IMR-90 (cell line): ENCODE data around the gene SLC22A6. TPM values are rescaled to one million over a fixed set of nuclear protein-coding genes. Genes with fewer than 3 reads are reported as not detected.

Experiments
- ATAC-seq: fragments of 200-7000 bp; cut with Tn5 transposase; 2 replicates; pipeline ENCODE4 v1.9.1; 2020; ENCODE audit warnings: low read depth, mild to moderate bottlenecking, moderate library complexity
- BruUV-seq: library from RNA; stranded (reverse); fragments of 400-500 nt; replicated peaks from 2 replicates; lab custom pipeline; 2021; lab: Mats Ljungman, UMichigan
- CTCF ChIA-PET: fragments of 300-600 bp; formaldehyde crosslinking; extraction: SDS; loops from one replicate; lab custom pipeline; 2021; ENCODE audit warnings: antibody characterized with exemption; lab: Yijun Ruan, JAX
- POLR2A ChIA-PET: fragments of 300-600 bp; sonication (Branson Sonifier 250); formaldehyde crosslinking; loops from one replicate; lab custom pipeline; 2022; ENCODE audit warnings: antibody characterized with exemption; ENCODE audit not compliant: unreplicated experiment; lab: Charles Lee
- DNase-seq: peaks from one replicate; pipeline ENCODE4 v3.0.0; 2013
- H2AFZ ChIP-seq: replicated peaks from 2 replicates; pipeline ENCODE3; 2013; ENCODE audit warnings: low read length, mild to moderate bottlenecking; ENCODE audit not compliant: poor library complexity
- H2AK5ac ChIP-seq: 2 replicates; pipeline ENCODE4 v1.6.1; 2013; ENCODE audit warnings: low read depth, low read length, inconsistent platforms
- H2AK9ac ChIP-seq: replicated peaks from 2 replicates; pipeline ENCODE3; 2013; ENCODE audit warnings: mild to moderate bottlenecking, low read depth, low read length, moderate library complexity; ENCODE audit not compliant: poor library complexity
- H2BK120ac ChIP-seq: 2 replicates; pipeline ENCODE4 v1.6.1; 2013; ENCODE audit warnings: low read depth, low read length, inconsistent platforms
- H2BK15ac ChIP-seq: 3 replicates; pipeline ENCODE4 v1.6.1; 2013; ENCODE audit warnings: low read depth, low read length, inconsistent platforms
- H2BK20ac ChIP-seq: 2 replicates; pipeline ENCODE4 v1.6.1; 2013; ENCODE audit warnings: low read depth, mild to moderate bottlenecking, inconsistent platforms, low read length, moderate library complexity
- H2BK5ac ChIP-seq: 2 replicates; pipeline ENCODE4 v1.6.1; 2013; ENCODE audit warnings: mild to moderate bottlenecking, low read depth, low read length, inconsistent platforms; ENCODE audit not compliant: poor library complexity, severe bottlenecking
- H3K14ac ChIP-seq: replicated peaks from 2 replicates; pipeline ENCODE4 v1.6.1; 2013; ENCODE audit warnings: low read depth, low read length, inconsistent platforms
- H3K18ac ChIP-seq: 2 replicates; pipeline ENCODE4 v1.6.1; 2013; ENCODE audit warnings: low read depth, low read length, control low read depth
- H3K23ac ChIP-seq: 2 replicates; pipeline ENCODE4 v1.6.1; 2013; ENCODE audit warnings: low read depth, low read length, inconsistent platforms
- H3K27ac ChIP-seq: 2 replicates; pipeline ENCODE4 v1.5.1; 2013; ENCODE audit warnings: mild to moderate bottlenecking, control low read depth, low read length; ENCODE audit not compliant: insufficient read depth
- H3K27me3 ChIP-seq: 2 replicates; pipeline ENCODE4 v1.6.1; 2013; ENCODE audit warnings: low read length; ENCODE audit not compliant: control insufficient read depth, insufficient read depth
- H3K36me3 ChIP-seq: 2 replicates; pipeline ENCODE4 v1.6.1; 2013; ENCODE audit warnings: low read length, mixed read lengths; ENCODE audit not compliant: control insufficient read depth, insufficient read depth
- H3K4ac ChIP-seq: 2 replicates; pipeline ENCODE4 v1.6.1; 2013; ENCODE audit warnings: low read depth, low read length, inconsistent platforms
- H3K4me1 ChIP-seq: 2 replicates; pipeline ENCODE4 v1.6.1; 2013; ENCODE audit warnings: low read length, mixed read lengths; ENCODE audit not compliant: control insufficient read depth, insufficient read depth
- H3K4me2 ChIP-seq: 2 replicates; pipeline ENCODE4 v1.6.1; 2013; ENCODE audit warnings: low read depth, mild to moderate bottlenecking, control low read depth, low read length, moderate library complexity
- H3K4me3 ChIP-seq: 2 replicates; pipeline ENCODE4 v1.5.1; 2013; ENCODE audit warnings: low read depth, mild to moderate bottlenecking, control low read depth, low read length, moderate library complexity; ENCODE audit not compliant: insufficient read depth
- H3K56ac ChIP-seq: 2 replicates; pipeline ENCODE4 v1.6.1; 2013; ENCODE audit warnings: low read length, inconsistent platforms; ENCODE audit not compliant: insufficient read depth; ENCODE audit errors: extremely low read depth
- H3K79me1 ChIP-seq, 2 experiments: 2 replicates each; pipeline ENCODE4 v1.6.1; 2013; ENCODE audit warnings: low read length in 2 of 2, inconsistent platforms in 1 of 2, low read depth in 1 of 2
- H3K9ac ChIP-seq: 2 replicates; pipeline ENCODE4 v1.6.1; 2013; ENCODE audit warnings: low read depth, low read length, control low read depth
- H3K9me1 ChIP-seq: 2 replicates; pipeline ENCODE4 v1.6.1; 2013; ENCODE audit warnings: low read length, inconsistent platforms; ENCODE audit not compliant: insufficient read depth
- H3K9me3 ChIP-seq: 2 replicates; pipeline ENCODE4 v1.6.1; 2013; ENCODE audit warnings: low read length; ENCODE audit not compliant: control insufficient read depth, insufficient read depth
- H4K20me1 ChIP-seq: 2 replicates; pipeline ENCODE4 v1.6.1; 2013; ENCODE audit warnings: low read length, inconsistent platforms; ENCODE audit not compliant: insufficient read depth
- H4K5ac ChIP-seq: 2 replicates; pipeline ENCODE4 v1.6.1; 2013; ENCODE audit warnings: mild to moderate bottlenecking, low read depth, low read length, control low read depth
- H4K8ac ChIP-seq, 2 experiments: 2 replicates each; pipeline ENCODE4 v1.6.1; 2013; ENCODE audit warnings: low read depth in 2 of 2, low read length in 2 of 2, control low read depth in 1 of 2, inconsistent platforms in 1 of 2
- H4K91ac ChIP-seq: 2 replicates; pipeline ENCODE4 v1.6.1; 2013; ENCODE audit warnings: low read depth, low read length, inconsistent platforms; ENCODE audit not compliant: insufficient read depth
- CEBPB ChIP-seq: IDR thresholded peaks from 2 replicates; pipeline ENCODE4 v1.6.1; 2012; ENCODE audit warnings: low read depth, low read length, improper control_type of control experiment
- CHD1 ChIP-seq: IDR thresholded peaks from 2 replicates; pipeline ENCODE4 v1.6.1; 2012; ENCODE audit warnings: low read depth, low read length, improper control_type of control experiment
- CTCF ChIP-seq: conservative IDR thresholded peaks from 2 replicates; pipeline ENCODE4 v1.5.1; 2012; ENCODE audit warnings: mild to moderate bottlenecking, low read depth, low read length, improper control_type of control experiment
- ELK1 ChIP-seq: fragments of 150-350 bp; IDR thresholded peaks from 2 replicates; pipeline ENCODE4 v1.6.1; 2016; ENCODE audit warnings: low read depth, mild to moderate bottlenecking, low read length, moderate library complexity, borderline replicate concordance
- FOS ChIP-seq: fragments of 150-350 bp; IDR thresholded peaks from 2 replicates; pipeline ENCODE4 v1.6.1; 2016; ENCODE audit warnings: low read depth, low read length
- MAFK ChIP-seq: IDR thresholded peaks from 2 replicates; pipeline ENCODE4 v1.6.1; 2012; ENCODE audit warnings: low read depth, low read length, improper control_type of control experiment
- MAZ ChIP-seq: IDR thresholded peaks from 2 replicates; pipeline ENCODE4 v1.6.1; 2012; ENCODE audit warnings: low read depth, mild to moderate bottlenecking, low read length, improper control_type of control experiment, moderate library complexity, borderline replicate concordance
- POLR2A ChIP-seq: IDR thresholded peaks from 2 replicates; pipeline ENCODE4 v1.6.1; 2012; ENCODE audit warnings: mild to moderate bottlenecking, low read depth, low read length
- RFX5 ChIP-seq: IDR thresholded peaks from 2 replicates; pipeline ENCODE4 v1.8.0; 2012; ENCODE audit warnings: low read depth, mild to moderate bottlenecking, low read length, moderate library complexity
- SMC3 ChIP-seq: fragments of 150-350 bp; IDR thresholded peaks from 2 replicates; pipeline ENCODE4 v1.6.1; 2016; ENCODE audit warnings: low read depth, mild to moderate bottlenecking, antibody characterized with exemption, low read length, moderate library complexity
- WGBS, 2 experiments: methylation state at CpG; one replicate each; pipeline versions ENCODE4 v1.1.5 to v1.1.7; 2013; ENCODE audit warnings: missing lambda C conversion rate in 2 of 2; ENCODE audit not compliant: insufficient read length in 1 of 2; ENCODE audit errors: extremely low coverage in 2 of 2; 5-methylcytosine and 5-hydroxymethylcytosine counted together
- dilution Hi-C: fragments of 300-500 bp; cut with HindIII; formaldehyde crosslinking; loops from one replicate; pipeline ENCODE4 v1.14.3; 2018; ENCODE audit warnings: low sequenced_read_pairs; ENCODE audit not compliant: unreplicated experiment
- in situ Hi-C: fragments of 300-500 bp; cut with MboI; formaldehyde crosslinking; loops from 3 replicates; pipeline ENCODE4 v1.14.3; 2019; ENCODE audit warnings: low sequenced_read_pairs, inconsistent platforms, mixed read lengths
- intact Hi-C: fragments of 100-400 bp; cut with micrococcal nuclease; formaldehyde crosslinking; loops from 2 replicates; pipeline ENCODE4 v1.10.0; 2022
- polyA plus RNA-seq, 3 experiments: library from polyadenylated mRNA; depleted of rRNA; stranded (reverse); fragments of >200 nt; gene quantifications; 2 replicates each; pipeline ENCODE4 v1.2.3, GENCODE V29; 2012; ENCODE audit warnings: low replicate concordance in 1 of 3
- total RNA-seq: library from RNA; depleted of rRNA; stranded (reverse); fragments of >200 nt; gene quantifications from 2 replicates; pipeline ENCODE4 v1.2.3, GENCODE V29; 2012

SLC22A6 gene
- total and polyA plus RNA-seq, 2 of the 4 experiments (the other 2 are of a cell fraction) = not detected

- Histone ChIP-seq H3K4me1 (peaks cover 8% of the 10 kb centered on the region; the same call in 1 of the 2 replicates), H3K27ac (no peak overlapping the region), H3K9me3 (no peaks in the 10 kb centered on the region; the same call in 1 of the 2 replicates), H4K91ac (no peak overlapping the region), H3K4ac (no peak overlapping the region), H3K56ac (no peak overlapping the region), H3K4me2 (no peak overlapping the region), H4K8ac (no peak overlapping the region), H3K9me1 (no peaks in the 10 kb centered on the region), H3K27me3 (peaks cover 70% of the 10 kb centered on the region), H2BK15ac (no peak overlapping the region), H2AFZ (no peak overlapping the region), H3K79me1 (no peaks in the 10 kb centered on the region), H2BK20ac (no peak overlapping the region), H2AK5ac (no peak overlapping the region), H3K4me3 (no peak overlapping the region), H3K9ac (no peak overlapping the region), H3K14ac (no peak overlapping the region), H4K5ac (no peak overlapping the region), H2AK9ac (no peak overlapping the region), H2BK5ac (no peak overlapping the region), H4K20me1 (no peaks in the 10 kb centered on the region), H3K23ac (no peak overlapping the region), H2BK120ac (no peak overlapping the region), H3K18ac (no peak overlapping the region), H3K36me3 (no peaks in the 10 kb centered on the region)
- intact Hi-C loops = no loop called here
- TF ChIP-seq CTCF = no peak
- TF ChIP-seq FOS = no peak
- TF ChIP-seq POLR2A = no peak
- no peak for TF ChIP-seq SMC3
- TF ChIP-seq MAFK = no peak
- no peak for TF ChIP-seq CEBPB
- no peak for TF ChIP-seq RFX5
- no peak for TF ChIP-seq CHD1
- no peak for TF ChIP-seq MAZ
- no peak for TF ChIP-seq ELK1
- no CpG with 5 or more reads among the region's 13 CpGs for WGBS, 2 experiments
- BruUV-seq = no TSS peak
- in situ Hi-C loops = no loop called here
- DNase-seq = no peak
- dilution Hi-C loops = no loop called here
- ChIA-PET POLR2A (no interaction called here), CTCF (interaction anchor here (1.0 kb wide), 1 partner anchor 17 kb away, joined by 3 read pairs; no protein-coding TSS in a partner anchor)
- ATAC-seq = no peak
These were observed 56.8 kb downstream of the SLC22A6 start for GRCh38 chr11:62928011-62928410.
